Body of pancreas (tissue), 4 donors: Measurements from ENCODE around the gene ALPP. TPM values are rescaled to one million over a fixed set of nuclear protein-coding genes. Genes with fewer than 3 reads are reported as not detected.

Source experiments
- ATAC-seq: fragments of 150-250 bp; one replicate; pipeline ENCODE4 v1.9.1; 2016
- DNase-seq, 4 donors: peaks; one replicate each; pipeline ENCODE4 v3.0.0-alpha.2; 2019
- H3K27ac ChIP-seq, 4 donors: fragments of 200-600 bp; sonication (generic); 1 replicate in 3 of 4; 2 replicates in 1 of 4; pipeline versions ENCODE4 v1.5.1 to v1.6.1; 2016 to 2019; ENCODE audit warnings: mild to moderate bottlenecking in 1 of 4, mixed read lengths in 1 of 4, moderate library complexity in 1 of 4
- H3K27me3 ChIP-seq, 2 donors: fragments of 200-600 bp; sonication (generic); one replicate each; pipeline ENCODE4 v1.6.0; 2016; ENCODE audit warnings: mild to moderate bottlenecking in 1 of 2
- H3K36me3 ChIP-seq, 2 donors: fragments of 200-600 bp; sonication (generic); replicated peaks in 1 of 2; 2 replicates each; pipeline ENCODE4 v1.5.1; 2016; ENCODE audit warnings: low read depth in 2 of 2; ENCODE audit not compliant: insufficient read depth in 1 of 2
- H3K4me1 ChIP-seq: fragments of 200-600 bp; sonication (generic); one replicate; pipeline ENCODE4 v1.6.0; 2016
- H3K4me3 ChIP-seq, 2 donors: fragments of 200-600 bp; sonication (generic); 1 replicate in 1 of 2; 2 replicates in 1 of 2; pipeline ENCODE4 v1.5.1; 2016 to 2019
- H3K9me3 ChIP-seq, 3 donors: fragments of 200-600 bp; sonication (generic); 1 replicate in 2 of 3; 2 replicates in 1 of 3; pipeline ENCODE4 v1.5.1; 2016
- POLR2A ChIP-seq, 3 donors: fragments of 450-650 bp; IDR thresholded peaks; one replicate each; pipeline ENCODE4 v1.6.1; 2016; ENCODE audit warnings: antibody characterized with exemption in 3 of 3, mild to moderate bottlenecking in 2 of 3
- WGBS, 2 donors: methylation state at CpG; one replicate each; pipeline ENCODE4 v1.1.5; 2017; 5-methylcytosine and 5-hydroxymethylcytosine counted together
- intact Hi-C: fragments of 100-400 bp; cut with DNase I; formaldehyde crosslinking; loops from one replicate; pipeline ENCODE4 v1.15.1; 2023
- total RNA-seq, 2 donors: library from RNA; depleted of rRNA; stranded (reverse); fragments of >200 nt; gene quantifications; one replicate each; pipeline ENCODE4 v1.1.0, GENCODE V29; 2016
- TF ChIP-seq, protein P1 (sequence below), 7 experiments: fragments of 450-650 bp in 4 of 7; fragments of 200-600 bp in 3 of 7; sonication (generic) in 3 of 7; IDR thresholded peaks; one replicate each; pipeline ENCODE4 v1.5.1; 2016 to 2019; ENCODE audit warnings: antibody characterized with exemption in 7 of 7

ALPP gene
- total RNA-seq, 2 donors from 2014 or later, result 0.52 TPM; not detected in 1

DNA sequence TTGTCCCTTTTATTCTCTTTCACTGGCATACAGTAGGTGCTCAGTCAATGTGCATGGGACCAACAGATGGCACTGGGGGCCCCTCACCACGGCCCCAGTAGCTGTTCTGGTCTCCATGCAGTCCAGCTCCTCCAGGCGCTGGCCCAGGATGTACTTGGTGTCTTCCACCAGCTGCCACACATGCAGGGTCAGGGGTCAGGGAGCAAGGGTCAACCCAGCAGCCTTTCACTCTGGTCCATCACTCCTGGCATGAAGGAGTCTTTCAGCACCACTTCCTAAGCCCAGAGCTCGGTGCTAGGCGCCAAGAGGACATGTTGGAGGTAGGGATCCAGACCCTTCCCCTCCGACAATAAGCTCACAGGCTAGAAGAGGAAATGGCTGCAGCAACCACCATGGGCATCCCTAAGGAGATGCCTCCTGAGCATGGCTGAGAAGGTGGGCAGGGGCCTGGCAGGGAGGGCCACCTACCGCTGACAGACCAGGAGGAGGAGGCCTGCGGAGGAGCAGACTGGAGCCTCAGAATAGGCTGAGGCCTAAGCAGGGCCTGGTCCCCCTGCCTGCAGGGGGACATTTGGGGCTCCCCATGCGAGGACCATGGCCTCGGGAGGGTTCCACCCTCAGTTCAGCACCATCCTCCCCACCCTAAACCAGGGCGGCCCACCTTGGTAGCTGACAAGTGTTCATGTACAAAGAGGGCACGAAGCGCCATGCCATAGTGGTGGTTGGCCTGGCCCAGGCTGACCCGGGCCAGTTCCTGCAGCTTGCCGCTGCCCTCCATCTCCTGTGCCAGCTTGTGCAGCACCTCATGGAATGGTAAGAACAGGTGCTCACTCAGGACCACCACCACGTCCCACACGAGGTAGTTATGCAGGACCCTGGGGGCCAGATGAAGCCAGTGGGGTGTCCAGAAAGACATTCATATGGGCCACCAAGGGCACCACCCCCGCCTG is 38.2 kb downstream of the ALPP start:
- 82 to 86% methylated on average over 6 to 17 of the region's 17 CpGs for WGBS, 2 donors
- Histone ChIP-seq H3K36me3 (no peaks in the 10 kb centered on the region), H3K4me1 (peaks cover 31% of the 10 kb centered on the region), H3K9me3 (no peaks in the 10 kb centered on the region), H3K27ac (no peak overlapping the region), H3K4me3 (no peak overlapping the region), H3K27me3 (peaks cover 0 to 23% of the 10 kb centered on the region in 2 donors)
- DNase-seq, result no peak
- TF ChIP-seq POLR2A (IDR thresholded peaks at IDR 0.05), result no peak
- TF ChIP-seq, protein P1, sequence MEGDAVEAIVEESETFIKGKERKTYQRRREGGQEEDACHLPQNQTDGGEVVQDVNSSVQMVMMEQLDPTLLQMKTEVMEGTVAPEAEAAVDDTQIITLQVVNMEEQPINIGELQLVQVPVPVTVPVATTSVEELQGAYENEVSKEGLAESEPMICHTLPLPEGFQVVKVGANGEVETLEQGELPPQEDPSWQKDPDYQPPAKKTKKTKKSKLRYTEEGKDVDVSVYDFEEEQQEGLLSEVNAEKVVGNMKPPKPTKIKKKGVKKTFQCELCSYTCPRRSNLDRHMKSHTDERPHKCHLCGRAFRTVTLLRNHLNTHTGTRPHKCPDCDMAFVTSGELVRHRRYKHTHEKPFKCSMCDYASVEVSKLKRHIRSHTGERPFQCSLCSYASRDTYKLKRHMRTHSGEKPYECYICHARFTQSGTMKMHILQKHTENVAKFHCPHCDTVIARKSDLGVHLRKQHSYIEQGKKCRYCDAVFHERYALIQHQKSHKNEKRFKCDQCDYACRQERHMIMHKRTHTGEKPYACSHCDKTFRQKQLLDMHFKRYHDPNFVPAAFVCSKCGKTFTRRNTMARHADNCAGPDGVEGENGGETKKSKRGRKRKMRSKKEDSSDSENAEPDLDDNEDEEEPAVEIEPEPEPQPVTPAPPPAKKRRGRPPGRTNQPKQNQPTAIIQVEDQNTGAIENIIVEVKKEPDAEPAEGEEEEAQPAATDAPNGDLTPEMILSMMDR (IDR thresholded peaks at IDR 0.05), result no peak
- intact Hi-C loops, result no loop called here
- ATAC-seq, result no peak

DNA sequence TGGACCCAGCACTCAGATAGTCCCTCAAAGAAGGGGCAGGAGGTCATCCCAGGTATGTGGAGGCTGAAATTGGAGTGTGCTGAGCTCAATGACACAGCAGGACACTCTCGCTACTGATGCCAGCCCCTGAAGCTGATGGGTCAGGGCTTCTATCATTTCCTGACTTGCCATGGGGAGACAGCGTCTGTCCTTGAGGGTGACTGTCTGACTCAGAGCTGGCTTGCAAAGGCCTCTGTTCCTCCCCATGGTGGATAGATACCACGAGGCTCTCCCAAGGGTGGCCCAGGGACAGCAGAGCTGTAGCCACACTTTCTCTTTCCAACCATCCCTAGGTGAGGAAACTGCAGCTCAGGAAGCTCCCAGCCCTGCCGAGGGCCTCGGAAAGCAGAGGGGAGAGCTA is 38.9 kb downstream of the ALPP start:
- Histone ChIP-seq H3K27me3 (peaks cover 0 to 23% of the 10 kb centered on the region in 2 donors), H3K4me3 (no peak overlapping the region), H3K36me3 (no peaks in the 10 kb centered on the region), H3K4me1 (peaks cover 31% of the 10 kb centered on the region), H3K27ac (no peak overlapping the region), H3K9me3 (no peaks in the 10 kb centered on the region)
- TF ChIP-seq, protein P1 (IDR thresholded peaks at IDR 0.05), result no peak
- no peak for TF ChIP-seq POLR2A (IDR thresholded peaks at IDR 0.05)
- 82 to 86% methylated on average over 3 to 5 of the region's 5 CpGs for WGBS, 2 donors
- no peak for ATAC-seq
- DNase-seq, result no peak
- intact Hi-C loops, result no loop called here

DNA sequence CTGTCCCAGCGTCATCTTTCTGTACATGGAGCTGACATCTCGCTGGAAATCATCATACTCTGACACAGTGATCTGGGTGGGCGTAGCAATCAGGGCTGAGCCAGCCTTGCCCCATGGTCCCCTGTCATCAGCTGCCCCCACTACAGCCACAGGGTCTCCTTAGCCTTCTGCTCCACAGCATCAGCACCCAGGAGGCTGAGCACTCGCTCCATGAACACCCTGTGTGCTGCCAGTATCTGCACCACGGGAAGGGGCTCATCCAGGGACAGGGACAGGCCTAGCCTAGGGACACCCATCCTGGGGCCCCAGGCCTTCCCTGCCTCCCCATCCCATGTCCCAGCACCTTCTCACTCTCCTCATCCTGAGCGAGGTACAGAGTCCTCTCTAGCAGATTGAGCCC is 39.5 kb downstream of the ALPP start:
- DNase-seq (no peak), ATAC-seq (no peak)
- Histone ChIP-seq H3K27me3 (peaks cover 0 to 23% of the 10 kb centered on the region in 2 donors), H3K9me3 (no peaks in the 10 kb centered on the region), H3K4me1 (peaks cover 31% of the 10 kb centered on the region), H3K27ac (no peak overlapping the region), H3K4me3 (no peak overlapping the region), H3K36me3 (no peaks in the 10 kb centered on the region)
- intact Hi-C loops, result no loop called here
- no peak for TF ChIP-seq POLR2A (IDR thresholded peaks at IDR 0.05)
- TF ChIP-seq, protein P1 (IDR thresholded peaks at IDR 0.05), result no peak
- 28 to 54% methylated on average over 2 to 6 of the region's 6 CpGs for WGBS, 2 donors

DNA sequence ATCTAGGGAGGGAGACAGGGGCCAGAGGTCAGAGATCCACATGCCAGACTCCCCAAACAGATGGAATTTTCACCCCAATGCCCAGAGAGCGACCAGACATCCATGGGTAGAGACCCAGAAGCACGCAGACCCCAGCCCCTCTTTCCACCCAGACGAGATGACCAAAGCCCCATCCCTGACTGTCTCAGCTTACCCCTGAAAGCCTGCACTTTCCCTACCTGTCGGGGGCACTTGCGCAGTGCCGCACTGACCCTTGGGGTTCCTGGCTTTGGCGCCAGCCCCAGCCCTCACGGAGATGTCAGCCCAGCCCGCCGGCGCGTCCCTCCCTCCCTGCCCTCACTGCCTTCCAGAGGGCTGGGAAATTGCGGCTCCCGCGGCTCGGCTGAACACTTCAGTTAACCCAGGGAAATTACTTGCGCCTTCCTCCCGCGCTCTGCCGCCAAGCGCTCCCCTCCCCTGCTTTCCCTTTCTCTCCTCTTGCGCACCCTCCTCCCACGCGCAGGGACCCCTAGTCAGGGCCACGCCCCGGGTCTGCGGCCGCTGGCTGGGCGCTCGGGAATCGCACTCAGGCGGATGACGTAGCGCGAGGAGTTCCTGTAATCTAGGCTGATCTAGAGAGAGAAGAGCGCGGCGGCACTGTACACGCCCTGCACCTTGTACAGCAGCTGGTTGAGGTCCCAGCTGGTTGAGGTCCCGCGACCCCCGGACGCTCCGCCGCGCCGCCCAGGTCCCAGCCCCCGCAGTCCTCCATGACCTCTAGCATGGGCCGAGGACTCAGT is 40.1 kb downstream of the ALPP start:
- WGBS, 2 donors, result 1 to 3% methylated on average over 10 to 49 of the region's 49 CpGs
- Histone ChIP-seq H3K27me3 (peaks cover 0 to 23% of the 10 kb centered on the region in 2 donors), H3K27ac (no peak overlapping the region), H3K4me1 (peaks cover 31% of the 10 kb centered on the region), H3K9me3 (no peaks in the 10 kb centered on the region), H3K4me3 (no peak overlapping the region), H3K36me3 (no peaks in the 10 kb centered on the region)
- no peak for TF ChIP-seq POLR2A (IDR thresholded peaks at IDR 0.05)
- TF ChIP-seq, protein P1 (IDR thresholded peaks at IDR 0.05), result no peak
- peak in 2 of 4 donors; percentile 17 to 34 for DNase-seq
- ATAC-seq, result no peak
- intact Hi-C loops, result no loop called here
